NCI-H128 (cell line): ENCODE measurements around the gene UROD.
"Not testable (repeated sequence)": the region's sequence is repeated elsewhere in the genome, so short reads cannot be mapped to it uniquely, and the experiment has no call there.

Experiments
- DNase-seq: peaks from one replicate; lab custom pipeline; 2025; ENCODE audit not compliant: unreplicated experiment; lab: John Stamatoyannopoulos, UW

UROD gene

GRCh38 chr1:45038240-45038639 is 26.2 kb downstream of the UROD start:
- no peak for DNase-seq

GRCh38 chr1:45038661-45039364 is 26.8 kb downstream of the UROD start:
- DNase-seq = no peak

- DNase-seq = no peak
Observed at GRCh38 chr1:45040297-45040696, 28.2 kb downstream of the UROD start.

- DNase-seq = no peak
Observed at GRCh38 chr1:45043094-45043493, 31.0 kb downstream of the UROD start.

GRCh38 chr1:45044916-45045315 is 32.9 kb downstream of the UROD start:
- DNase-seq = no peak

GRCh38 chr1:45047032-45047431 is 35.0 kb downstream of the UROD start:
- DNase-seq = no peak

GRCh38 chr1:45051005-45051772 is 39.1 kb downstream of the UROD start:
- DNase-seq = no peak

- no peak for DNase-seq
Observed at GRCh38 chr1:45057542-45057941, 45.5 kb downstream of the UROD start.

- no peak for DNase-seq
Observed at GRCh38 chr1:45059829-45060228, 47.8 kb downstream of the UROD start.

GRCh38 chr1:45062463-45062862 is 50.4 kb downstream of the UROD start:
- not testable (repeated sequence) for DNase-seq

GRCh38 chr1:45065083-45065482 is 53.0 kb downstream of the UROD start:
- no peak for DNase-seq
